DMS79 (cell line): ENCODE results near the gene TMEM63B.
A peak's percentile ranks its signal among the peaks of the same experiment; 100 is the strongest.
"Not testable (repeated sequence)": the region's sequence is repeated elsewhere in the genome, so short reads cannot be mapped to it uniquely, and the experiment has no call there.

Source experiments
- DNase-seq: peaks from one replicate; lab custom pipeline; 2025; lab: John Stamatoyannopoulos, UW

Gene TMEM63B

DNA sequence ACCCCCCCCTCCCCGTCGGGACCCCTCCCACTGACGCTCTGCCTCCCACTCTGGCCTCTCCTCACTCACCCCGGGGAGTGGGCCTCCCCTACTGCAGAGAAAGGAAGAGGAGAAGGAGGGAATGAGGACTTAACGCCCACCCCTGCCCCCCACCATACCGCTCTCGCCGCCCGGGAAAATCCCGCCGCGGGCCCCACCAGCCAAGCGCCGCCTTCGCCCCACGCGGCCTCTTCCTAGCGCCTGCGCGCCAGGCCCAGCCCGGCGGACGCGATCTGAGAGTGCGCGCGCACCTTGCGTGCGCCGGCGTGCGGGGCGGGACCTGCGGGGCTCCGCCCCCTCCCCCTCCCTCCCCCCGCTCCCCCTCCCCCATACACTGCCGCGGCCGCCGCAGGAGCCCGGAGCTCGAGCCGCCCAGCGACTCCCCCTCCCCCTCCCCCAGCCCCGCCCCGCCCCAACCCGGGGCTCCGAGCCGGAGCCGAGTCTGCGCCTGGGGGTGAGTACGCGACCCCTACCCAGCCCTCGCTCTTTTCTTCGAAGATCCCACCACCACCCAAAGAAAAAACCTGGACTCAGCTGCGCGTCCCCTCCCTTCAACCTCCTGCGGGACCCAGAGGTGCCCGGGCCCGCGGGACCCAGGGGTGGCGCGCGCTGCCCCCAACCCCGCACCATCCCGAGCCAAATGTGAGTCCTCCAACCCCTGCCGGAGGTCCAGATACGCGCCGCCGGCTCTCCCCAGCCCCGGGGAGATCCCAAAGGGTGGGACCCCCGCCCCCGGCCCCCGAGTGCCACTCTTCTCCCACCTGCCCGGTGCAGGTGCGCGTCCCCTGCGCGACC, at the start of gene TMEM63B, which contains the start of gene MRPL14:
Gene TMEM63B (plus strand): TSS at position 369 of the 834 bp plus-strand sequence. CDS start 7,031 bp downstream, outside the sequence.
Gene MRPL14 (minus strand): TSS at position 267 of the 834 bp plus-strand sequence. CDS start 10,841 bp downstream, outside the sequence.
- DNase-seq, result peak; percentile 59

DNA sequence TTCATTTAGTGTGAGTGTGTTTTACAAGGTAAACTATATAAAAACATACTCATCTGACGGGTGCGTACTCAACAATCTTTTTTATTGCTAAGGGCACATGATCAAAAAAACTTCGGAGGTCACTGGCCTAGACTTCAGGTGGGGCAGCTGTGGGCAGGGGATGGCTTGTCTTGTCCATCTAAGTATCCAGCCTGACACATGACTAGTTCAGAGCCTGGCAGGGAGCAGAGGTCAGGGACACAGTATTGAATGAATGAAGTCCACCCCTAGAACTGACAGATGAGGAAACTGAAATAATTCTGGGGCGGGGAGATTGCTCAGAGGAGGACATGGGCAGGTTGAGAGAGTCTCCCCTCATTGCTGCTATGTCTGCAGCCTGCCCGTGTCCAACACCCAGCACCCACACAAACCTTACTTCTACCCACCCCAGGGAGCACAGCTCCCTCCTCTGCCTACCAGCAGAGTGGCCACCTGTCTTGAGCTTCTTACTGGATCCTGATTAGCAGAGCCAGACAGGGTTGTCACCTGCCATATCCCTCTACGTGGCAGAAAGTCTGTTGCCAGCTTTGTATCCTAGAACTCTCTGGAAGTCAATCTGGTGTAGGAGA, 49.0 kb upstream of the TMEM63B start:
- DNase-seq, result no peak

DNA sequence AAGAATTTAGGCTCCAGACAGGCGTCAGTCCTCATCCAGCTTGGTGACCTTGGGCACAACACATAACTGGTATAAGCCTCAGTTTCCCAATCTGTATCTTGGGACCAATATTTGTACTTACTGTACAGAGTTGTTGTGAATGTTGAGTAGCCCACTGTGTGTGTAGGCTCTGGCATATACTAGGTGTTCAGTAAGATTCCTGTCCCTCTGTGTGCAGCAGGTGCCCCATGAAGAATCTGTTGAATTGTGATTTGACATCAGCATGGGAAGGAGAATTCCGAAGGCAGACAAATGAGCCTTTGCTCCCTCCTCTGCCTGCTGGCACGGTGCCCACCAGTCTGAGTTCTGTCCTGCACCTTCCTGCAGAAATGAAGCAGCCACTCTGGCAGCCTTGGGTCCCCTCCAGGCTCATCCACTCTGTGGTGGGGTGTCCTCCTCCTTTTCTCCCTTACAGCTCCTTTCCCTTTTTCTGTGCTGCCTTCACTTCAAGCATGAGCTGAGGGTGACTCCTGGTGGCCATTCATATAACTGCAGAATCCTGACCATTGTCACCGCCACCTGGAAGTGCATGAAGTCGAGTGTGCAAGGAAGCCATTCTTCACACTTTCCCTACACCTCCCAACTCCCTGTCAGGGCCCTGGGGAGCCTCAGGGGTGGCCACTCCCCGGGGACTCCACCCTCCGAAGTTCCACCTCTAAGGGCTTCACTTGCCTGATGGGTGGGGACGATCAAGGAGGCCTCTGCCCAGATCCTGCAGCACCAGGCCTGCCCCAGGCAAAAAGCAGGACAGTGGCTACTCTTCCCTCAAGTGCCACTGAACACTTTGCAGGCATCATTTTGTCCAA, 48.3 kb upstream of the TMEM63B start:
- no peak for DNase-seq

DNA sequence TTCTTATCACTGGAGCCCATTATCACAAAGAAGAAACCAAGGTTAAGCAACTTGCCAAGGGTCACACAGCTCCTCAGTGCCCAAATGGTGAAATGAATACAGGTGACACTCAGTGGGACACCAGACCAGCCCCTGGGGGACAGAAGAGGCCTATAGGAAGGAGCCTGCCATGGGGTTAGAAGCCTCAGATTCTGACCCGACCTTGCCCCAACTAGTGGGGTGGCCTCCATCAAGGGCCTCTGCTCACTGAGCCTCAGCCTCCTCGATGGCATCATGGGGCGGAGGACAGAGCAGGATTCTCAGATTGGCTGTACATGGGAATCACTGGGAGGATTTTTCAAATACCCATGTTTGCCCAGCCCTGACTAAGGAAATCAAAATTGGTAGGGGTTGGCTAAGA, 47.7 kb upstream of the TMEM63B start:
- DNase-seq, result no peak

DNA sequence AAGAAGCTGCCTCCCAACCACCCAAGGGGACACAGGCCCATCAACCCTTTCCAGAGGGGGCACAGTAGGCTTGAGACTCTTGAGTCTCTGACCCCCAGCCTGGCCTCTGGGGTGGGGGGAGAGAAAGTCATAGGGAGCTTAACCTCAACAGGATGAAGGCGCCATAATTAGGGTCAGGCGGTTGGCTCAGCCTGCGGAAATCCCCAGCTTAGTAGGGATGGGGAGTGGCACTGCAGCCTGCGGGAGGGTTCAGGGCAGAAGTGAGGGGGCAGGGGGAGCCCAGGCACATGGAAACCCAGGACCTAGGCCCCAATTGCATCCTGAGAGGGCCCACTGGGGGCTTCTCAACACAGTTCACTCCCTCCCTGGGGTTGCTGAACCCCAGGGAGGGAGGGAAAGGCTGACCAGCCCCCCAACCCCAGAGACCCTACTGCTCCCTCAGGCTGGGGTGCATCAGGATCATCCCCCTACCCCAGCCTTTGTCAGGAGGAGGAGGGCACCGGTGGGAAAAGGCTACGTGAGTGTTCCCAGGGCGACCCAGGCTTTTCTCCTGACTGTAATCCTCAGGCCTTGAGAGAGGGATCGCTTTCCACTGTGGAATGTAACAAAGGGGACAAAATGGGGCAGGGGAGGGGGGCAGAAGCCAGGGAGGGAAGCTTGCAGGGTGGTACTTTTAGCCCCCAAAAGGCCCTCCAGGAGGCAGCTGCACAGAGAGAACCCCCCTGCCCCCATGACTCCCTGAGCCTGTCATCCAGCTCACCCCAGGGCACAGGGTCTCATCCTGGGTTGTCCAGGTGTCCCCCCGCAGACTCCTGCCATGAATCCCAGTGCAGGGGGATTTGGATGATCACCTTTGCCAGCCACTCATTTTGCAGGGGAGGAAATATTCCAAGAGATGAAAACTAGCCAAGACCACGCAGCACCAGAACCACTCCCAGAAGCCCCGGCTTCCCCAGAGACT, 46.5 kb upstream of the TMEM63B start:
- DNase-seq, result no peak

DNA sequence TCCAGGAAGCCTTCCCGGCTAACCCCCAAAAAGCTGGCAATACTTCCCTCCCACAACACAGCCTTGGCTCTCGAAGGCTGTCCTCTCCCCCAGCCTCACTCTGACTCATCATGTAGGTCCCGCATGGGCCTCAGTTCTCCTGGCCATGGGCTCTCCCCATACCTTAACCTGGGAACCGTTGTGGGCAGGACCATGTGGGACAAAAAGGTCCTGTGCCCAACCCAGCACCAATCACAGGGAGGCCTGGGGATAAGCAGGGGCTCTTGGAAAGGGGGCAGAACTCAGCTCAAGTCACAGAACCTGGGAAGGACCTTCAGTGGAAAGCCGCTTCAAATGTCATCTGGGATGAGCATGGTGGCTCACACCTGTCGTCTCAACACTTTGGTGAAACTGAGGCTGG, 45.6 kb upstream of the TMEM63B start:
- DNase-seq, result no peak

DNA sequence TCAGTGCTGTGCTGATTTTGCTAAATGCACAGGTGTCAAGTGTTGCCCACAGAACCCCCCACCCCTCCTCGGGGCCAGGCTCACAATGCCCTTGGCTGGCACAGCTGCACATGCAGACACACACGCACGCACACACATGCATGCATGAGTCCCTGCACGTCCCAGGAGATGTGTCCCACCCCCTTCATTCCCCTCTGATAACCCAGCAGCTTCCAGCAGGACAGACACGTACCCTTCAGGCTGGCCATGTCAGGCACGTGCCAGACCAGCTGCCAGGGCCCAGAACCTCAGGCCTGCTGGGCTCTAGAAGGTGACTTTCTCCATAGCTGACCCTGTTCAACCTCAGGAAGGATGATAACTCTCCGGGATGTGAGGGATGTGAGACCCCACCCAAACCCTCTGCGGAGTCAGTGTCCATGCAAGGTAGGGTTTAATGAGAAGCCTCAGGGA, 44.5 kb upstream of the TMEM63B start:
- DNase-seq, result no peak

DNA sequence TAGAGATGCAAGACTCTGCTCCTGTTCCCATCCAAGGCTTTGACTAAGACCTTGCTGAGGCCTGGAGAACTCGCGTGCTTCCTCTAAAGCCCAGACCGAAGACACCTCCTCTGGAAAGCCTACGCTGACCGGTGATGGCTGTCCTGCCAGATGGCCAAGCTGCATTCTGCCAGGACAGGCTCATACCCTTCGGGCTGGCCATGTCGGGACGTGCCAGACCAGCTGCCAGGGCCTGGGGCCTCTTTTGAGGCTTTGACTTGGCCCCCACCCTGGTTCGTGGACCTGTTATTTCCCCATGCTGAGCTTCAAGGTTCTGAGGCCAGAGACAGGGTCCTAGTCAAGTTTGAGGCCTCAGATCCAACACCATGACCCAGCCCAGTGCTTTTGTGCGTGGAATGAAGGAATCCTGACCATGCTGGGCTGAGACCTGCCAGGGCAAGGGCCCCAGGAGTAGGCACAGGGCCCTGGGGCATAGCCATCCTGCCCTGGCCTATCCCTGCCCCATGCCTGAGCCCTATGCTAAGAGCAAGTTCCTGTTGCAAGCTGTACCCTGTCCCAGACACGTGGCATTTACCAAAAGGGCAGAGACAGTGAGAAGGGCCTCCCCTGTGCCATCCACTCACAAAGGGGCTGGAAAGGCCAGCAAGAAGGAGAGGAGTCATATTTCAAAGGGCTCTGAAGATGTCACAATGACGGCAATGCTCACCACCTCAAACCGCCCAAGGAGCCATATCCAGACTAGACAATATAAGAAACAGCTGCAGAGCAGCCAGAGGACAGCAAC, 42.9 kb upstream of the TMEM63B start:
- no peak for DNase-seq

DNA sequence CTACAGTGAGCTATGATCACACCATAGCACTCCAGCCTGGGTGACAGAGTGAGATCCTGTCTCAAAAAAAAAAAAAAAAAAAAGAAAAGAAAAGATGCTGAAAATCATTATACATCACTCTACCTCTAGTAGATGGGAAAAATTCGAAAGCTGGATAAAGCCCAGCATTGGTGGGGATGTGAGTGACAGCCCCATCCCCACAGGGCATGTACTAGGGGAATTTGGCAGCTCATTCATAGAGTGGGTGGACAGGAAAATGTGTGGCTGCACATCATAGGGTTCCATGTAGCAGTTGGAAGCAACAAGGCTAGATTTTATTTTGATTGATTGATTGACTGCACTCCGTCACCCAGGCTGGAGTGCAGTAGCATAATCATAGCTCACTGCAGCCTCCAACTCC, 42.1 kb upstream of the TMEM63B start:
- DNase-seq, result no peak

DNA sequence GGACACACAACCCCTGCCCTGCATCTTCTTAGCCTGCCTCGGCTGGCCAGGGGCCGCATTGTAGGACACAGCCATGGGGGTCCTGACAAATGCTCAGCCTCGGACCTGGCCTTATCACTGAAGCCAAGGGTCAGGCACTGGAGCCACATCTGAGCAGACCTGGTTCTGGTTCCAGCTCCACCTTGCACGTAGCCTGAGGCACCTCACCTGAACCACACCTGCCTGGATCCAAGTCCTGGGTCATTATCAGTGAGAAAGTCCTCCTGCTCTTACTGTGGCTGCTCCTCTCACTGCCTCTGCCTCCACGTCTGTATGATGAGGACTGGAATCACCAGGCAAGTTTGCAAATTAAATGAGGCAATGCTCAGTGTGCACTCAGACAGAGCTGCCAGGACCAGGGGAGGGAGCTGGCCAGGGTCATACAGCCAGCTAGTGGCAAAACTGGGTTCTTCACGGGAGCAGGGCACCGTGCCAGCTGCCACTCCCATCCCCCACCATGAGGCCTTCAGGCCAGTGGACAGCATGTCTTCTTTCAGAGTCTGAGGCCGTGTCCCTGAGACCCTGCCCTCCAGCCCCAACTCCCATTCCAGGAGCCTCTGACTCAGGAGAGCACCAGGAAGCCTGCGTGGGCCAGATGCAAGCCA, 40.3 kb upstream of the TMEM63B start:
- DNase-seq, result no peak

DNA sequence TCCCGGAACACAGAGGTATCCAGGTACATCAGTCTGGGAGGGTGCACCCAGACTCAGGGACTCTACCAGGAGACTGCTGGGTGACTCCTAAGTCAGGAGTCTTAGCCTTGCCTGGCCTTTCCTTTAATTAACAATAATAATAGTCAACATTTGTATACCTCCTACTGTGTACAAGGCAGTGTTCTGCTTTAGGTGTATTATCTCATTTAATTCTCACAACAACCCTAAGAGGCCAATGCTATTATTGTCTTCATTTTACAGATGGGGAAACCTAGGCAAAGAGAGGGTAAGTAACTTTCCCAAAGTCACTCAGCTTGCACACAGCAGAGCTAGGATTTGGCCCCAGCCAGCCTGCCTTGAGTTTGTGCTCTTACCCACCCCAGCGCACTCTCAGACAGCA, 39.7 kb upstream of the TMEM63B start:
- DNase-seq, result no peak

DNA sequence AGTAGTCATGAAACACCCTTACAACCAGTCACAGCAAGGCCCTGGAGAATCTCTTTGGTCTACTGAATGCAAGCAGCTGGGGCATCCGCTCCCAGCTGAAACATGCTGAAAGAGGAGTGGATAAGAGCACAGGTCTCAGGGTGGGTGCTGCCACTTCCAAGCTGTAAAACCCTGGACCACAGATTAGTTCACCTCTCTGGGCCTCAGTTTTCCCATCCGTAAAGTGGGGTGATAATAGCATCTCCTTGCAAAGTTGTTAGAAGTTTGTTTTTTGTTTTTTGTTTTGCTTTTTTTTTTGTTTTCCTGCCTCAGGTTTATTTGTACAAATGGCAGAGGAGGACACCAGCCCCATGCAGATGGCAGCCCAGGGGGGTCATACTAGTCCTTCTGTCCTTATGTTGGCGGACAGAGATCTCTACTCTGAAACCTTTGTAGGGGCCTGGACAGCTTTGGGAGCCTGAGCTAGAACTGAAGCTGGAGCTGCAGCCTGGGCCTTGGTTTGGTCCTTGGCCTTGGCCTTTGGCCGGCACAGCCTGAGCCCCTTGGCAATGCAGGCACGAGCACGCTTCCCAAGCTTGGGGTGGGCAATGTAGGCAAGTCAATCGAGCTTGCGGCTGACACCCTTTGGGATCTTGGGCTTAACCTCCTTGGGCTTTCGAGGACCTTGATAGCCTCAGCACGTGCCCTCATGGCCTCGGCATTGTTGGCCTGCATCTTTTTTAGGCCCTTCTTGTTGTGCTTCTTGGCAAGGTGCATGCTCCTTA, 38.3 kb upstream of the TMEM63B start:
- no peak for DNase-seq

DNA sequence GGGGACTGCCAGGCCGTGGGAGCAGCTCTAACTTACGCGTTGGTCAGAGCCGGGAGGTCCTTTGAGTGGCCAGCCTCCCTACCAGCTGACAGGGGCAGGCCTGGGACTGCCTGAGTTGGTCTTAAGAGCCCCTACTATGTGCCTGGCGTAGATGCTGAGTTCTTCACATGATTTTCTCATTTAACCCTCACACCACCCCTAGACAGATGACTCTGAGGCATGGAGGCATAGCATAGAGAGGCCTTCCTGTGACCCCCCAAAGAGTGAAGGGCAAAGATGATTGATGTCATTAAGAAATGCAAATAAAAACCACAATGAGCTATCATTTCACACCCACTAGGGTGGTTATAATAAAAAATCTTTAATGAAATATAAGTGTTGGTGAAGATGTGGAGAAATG, 36.9 kb upstream of the TMEM63B start:
- DNase-seq, result no peak

DNA sequence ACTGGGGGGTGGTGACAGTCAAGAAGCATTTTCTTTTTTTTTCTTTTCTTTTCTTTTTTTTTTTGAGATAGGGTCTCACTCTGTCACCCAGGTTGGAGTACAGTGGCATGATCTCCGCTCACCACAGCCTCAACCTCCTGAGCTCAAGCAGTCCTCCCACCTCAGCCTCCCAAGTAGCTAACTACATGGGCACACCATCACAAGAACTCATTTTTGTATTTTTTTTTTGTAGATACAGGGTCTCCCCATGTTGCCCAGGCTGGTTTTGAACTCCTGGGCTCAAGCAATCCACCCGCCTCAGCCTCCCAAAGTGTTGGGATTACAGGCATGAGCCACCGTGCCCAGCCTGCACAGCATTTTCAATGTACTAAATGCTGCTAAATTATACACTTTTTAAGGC, 36.0 kb upstream of the TMEM63B start:
- not testable (repeated sequence) for DNase-seq

DNA sequence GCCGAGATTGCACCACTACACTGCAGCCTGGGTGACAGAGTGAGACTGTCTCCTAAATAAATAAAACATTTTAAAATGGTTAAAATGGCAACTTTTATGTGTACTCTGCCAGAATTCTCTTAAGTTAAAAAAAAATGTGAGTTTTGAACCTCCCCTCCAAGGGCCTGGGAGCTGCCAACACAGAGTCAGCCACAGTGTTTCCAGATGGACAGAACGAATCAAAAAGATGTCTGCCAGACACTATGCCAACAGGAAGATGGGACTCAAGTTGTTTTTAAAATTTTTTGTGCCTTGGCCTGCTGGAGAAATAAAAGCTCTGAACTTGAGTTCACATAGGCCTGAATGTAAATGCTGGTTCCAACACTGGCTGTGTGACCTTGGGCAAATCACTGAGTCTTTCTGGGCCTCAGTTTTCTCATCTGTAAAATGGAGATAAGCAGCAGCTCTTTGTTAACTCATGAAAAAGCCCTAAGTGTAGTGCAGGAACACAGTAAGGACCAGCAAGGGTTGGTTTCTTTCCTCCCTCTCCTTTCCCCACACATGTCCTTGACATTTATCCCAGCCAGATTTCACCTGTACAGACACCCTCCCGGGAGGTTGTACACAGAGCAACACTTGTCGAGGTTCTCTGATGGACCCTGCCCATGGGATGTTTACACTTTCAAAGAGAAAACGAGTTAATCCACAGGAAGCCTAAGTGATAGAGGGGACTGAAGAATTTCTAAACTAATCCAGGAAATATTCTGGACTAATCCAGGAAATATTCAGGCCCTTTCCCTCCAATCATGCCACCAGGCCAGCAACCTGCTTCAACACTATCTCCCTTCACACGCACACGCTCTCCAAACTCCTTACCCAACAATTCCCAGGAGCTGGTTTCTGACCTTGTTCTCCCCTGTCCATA, 35.1 kb upstream of the TMEM63B start:
- DNase-seq, result no peak

DNA sequence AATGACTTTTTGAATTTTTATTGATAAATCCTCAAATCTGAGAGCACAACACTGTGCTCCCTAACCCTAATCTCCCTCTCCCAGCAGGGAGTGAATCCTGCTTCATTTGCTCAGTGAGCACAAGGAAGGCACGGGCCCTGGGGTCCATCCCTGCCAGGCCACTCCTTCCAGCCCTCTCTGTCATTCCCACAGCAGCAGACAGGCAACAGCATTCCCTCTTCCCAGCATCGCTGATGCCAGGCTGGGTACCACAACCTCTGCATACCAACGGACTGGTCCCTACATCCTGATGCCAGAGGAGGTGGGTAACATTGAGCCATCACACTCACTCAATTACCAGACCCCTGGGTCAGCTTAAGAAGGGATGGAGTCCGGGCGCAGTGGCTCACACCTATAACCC, 34.3 kb upstream of the TMEM63B start:
- no peak for DNase-seq

DNA sequence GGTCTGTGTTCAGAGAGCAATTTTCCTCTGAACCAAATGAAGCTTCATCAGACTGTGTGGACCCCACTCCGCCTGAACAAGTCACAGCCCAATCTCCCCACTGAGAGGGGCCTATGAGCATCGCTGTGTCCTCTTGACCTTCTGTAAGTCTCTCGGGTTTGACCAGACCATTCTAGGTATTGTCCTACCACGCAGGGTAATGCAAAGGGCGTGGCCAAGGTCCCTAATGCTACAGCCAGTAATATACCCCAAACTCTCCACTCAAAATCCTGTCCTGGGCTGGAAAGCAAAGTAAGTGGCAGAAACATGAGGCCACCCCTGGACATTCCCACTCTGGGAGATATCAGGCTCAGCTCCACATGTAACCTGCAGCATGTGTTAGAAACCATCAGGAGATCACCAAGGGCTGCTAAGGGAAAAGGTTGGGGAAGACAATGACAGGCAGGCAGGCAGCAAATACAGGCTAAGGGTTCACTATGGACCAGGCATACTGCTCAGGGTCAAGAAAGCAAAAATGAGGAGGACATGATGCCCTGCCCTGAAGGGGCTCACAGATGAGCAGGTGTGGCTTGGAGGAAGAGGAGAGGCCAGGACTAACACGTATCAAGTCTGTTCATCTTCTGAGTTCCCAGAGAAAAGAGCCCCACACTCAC, 33.5 kb upstream of the TMEM63B start:
- DNase-seq, result no peak
